HG03280 (cell line): ENCODE measurements around the gene CTNNA3.

Source experiments
- ATAC-seq: cut with Tn5 transposase; IDR thresholded peaks from one replicate; pipeline ENCODE4 v1.9.1; 2021; ENCODE audit warnings: mild to moderate bottlenecking, moderate library complexity; ENCODE audit not compliant: unreplicated experiment

Gene CTNNA3

DNA sequence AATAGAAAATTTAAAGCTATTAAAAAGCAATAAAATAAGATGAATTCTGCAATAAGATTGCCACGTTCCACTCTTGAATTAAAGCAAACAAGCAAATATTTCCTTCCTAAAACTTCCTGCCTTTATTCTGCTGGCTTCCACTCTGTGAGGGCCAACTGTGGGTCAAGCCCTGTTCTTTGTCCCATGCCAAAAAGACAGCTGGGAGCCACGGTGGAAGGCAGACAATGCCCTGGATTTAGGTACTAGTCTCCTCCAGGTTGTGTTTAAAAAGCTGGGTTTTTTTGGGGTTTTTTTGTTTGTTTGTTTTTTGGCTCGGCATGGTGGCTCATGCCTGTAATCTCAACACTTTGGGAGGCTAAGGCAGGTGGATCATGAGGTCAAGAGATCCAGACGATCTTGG lies 731.0 kb downstream of the CTNNA3 start:
- no peak for ATAC-seq

DNA sequence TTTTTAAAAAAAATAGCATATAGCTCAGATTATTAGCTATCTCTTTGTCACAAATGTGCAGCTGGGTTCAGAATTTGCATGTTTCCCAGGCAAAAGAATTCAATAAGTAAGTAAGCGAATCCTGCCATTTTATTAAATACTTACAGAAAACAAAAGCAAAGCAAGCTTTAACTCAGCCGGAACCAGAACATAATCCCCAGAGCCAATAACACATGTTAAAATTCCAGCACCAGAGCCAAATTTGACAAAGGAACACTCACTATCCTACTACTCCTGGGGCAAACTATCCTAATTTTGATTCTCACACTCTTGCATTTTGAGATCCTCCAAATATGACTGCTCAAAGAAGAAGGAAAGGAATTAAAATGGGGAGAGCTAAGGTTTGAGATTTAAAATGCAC lies 737.5 kb downstream of the CTNNA3 start:
- no peak for ATAC-seq

DNA sequence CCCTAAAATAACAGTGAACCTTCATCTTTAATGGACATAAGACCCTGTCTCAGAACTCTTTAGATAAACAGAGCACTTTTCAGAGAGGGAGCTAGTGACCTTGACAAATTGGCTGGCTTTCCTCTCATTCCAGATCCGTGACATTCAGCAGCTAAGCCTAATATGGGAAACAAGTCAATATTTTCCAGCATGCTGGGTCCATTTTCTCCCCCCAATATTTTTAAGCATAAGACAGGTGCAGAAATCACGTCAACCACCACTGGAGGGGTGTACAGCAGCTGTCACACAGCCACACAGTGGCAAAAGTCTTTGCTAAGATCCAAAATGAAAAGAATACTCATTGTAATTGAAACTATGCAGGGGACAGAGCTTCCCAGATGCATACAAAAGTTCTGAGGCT lies 744.1 kb downstream of the CTNNA3 start:
- ATAC-seq = no peak

DNA sequence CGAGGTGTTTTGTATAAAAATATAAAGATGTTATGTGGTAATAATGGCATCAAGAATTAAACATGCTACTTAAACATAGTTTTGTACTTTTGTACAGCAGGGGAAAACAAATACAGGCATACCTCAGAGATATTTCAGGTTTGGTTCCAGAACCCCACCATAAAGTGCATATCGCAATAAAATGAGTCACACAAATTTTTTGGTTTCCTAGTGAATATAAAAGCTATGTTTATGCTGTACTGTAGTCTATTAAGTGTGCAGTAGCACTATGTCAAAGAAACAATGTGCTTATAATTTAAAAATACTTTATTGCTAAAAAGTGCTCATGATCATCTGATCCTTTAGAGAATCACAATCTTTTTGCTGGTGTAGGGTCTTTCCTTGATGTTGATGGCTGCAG lies 752.4 kb downstream of the CTNNA3 start:
- no peak for ATAC-seq

DNA sequence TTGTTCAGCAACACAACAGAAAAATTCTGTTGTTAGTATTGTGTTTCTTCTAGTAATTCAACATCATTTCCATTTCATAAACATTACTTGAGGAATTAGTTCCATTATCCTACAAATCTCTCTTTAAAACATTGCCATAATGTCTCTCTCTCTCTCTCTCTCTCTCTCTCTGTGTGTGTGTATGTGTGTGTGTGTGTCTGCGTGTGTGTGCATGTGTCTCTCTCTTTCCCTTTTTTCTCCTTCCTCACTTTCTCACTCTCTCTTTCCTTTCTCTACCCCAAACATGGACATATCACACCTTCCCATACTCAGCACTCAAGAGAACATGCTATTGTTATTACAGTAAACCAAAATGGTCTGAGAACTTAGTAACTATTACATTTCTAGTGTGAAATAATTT lies 753.6 kb downstream of the CTNNA3 start:
- ATAC-seq = no peak

DNA sequence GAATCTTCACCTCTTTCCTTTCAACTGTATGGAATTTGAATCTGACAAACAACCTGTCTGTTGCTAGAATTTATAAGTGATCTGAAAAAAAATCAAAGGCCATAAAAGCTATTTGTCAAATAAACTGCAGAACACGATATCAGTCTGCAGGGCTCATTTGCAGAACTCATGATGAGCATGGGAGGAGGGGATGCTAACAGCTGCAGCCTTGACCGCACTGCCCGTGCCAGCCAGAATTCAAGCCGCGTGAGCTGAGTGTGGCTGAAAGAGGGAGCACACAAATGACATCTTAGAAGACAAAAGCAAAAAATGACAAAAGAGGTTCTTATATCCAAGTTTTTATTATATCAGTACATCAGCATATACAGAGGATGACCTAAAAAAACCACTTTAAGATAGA lies 754.5 kb downstream of the CTNNA3 start:
- no peak for ATAC-seq

DNA sequence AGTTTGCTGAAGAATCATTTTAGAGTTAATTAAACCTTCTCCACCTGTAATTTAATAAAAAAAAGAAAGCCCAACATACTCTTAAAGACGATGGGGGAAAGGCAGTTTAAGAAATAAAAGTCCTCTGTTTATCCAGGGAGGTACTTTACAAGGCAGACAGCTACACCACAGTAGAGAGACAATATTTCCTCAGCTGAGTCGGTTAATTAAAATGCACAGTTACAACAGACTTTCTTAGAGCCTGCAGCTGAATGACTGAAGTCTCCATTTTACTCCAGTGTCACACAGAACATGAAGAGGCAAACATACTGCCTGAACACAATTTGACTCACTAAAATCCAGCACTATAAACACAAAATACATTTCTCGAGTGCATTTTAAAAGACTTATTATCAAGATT lies 755.0 kb downstream of the CTNNA3 start:
- ATAC-seq = no peak

DNA sequence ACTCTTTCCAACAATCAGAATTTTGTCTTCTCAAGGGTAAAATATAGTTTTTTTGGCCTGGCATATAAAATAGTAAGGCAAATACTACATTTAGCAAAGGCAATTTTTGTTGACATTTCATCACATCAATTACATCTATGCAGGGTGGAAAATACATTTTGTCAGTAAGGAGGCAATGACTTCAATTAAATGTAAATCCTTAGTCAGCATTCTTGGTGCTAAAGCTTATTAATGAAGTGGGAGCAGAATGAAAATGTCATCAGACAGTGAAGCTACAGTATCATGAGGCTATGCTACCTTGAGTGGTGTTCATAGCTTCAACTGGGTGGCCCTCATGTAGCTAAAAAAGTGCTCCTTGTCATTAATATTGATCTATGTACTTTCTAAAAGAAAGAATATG lies 761.3 kb downstream of the CTNNA3 start:
- no peak for ATAC-seq

DNA sequence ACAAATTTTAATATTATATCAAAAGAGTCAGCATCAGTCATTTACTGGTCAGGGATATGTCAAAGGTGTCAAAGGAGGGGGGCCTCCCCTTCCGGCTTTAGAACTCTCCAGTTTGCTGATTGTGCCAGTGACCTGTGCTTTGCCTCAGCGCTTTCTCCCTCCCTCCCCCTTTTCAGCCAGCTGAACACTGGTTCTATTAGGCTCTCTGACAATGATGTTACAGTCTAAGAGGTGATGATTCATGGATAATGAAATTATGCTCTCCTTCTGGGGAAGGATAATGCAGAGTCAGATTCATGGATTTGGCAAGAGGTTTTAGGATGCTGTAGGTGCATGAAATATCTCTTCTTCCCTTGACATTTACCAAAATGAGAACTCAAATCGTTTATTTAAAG lies 764.0 kb downstream of the CTNNA3 start:
- ATAC-seq = no peak

DNA sequence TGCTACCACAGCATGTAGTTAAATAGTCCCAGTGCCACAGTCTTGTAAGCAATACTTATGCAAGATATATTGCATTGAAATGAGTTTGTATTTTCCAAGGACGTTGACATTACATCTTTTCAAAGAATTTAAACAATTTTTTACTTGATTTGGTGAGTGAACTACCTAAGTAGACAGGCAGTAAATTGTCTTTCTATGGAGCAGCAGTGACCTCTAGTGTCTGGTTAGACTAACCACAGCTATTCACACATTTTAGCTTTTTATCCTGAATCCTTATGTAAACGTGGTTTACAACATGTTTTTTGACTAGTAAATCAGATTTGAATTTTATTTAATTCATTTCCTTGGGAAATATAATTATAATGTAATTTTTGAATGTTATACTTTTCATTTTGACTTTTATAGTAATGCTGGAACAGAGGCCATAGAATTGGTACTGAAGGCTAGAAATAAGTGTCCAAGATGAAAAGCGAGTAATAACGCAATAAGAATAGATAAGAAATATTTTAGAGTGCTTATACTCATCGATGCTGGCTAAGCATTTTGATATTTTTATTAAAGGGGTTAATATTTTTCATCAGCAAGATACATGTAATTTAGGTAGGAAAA lies 764.6 kb downstream of the CTNNA3 start:
- ATAC-seq = peak; percentile 71

DNA sequence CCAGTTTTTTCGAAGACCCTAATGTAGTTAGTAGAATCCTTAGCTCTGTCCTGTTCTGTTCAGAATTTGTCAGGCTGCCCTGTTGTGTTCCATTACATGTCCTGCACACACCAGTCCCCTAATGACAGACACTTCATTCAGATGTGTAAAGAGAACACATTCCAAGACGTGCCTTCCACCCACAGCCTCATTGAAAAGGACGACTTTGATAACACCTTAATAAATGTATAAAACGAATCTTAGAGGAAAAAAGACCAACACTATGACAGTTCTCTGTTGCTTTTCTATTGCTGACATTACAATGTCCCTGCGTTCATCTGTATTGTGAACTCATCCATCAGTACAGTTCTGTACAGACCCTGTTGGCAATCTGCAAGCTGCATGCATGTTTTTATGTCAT lies 766.6 kb downstream of the CTNNA3 start:
- ATAC-seq = no peak

DNA sequence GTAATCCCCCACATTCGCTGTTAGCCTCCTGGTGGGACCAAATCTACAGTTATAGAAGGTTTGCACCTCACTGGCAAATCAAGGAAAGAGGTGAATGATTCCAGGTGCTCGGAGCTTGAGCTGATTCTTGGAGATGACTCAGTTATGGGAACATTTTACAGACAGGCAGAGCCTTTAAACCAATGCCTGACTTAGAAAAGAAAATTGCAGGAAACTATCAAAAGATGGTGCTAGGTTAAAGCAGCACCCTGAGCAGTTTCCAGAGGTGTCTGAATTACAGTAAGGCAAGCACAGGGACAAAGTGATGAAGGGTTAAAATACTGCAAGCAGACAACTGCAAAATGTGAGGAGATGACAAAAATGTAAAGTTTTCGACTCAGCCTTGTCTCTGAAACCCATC lies 767.2 kb downstream of the CTNNA3 start:
- ATAC-seq = no peak

DNA sequence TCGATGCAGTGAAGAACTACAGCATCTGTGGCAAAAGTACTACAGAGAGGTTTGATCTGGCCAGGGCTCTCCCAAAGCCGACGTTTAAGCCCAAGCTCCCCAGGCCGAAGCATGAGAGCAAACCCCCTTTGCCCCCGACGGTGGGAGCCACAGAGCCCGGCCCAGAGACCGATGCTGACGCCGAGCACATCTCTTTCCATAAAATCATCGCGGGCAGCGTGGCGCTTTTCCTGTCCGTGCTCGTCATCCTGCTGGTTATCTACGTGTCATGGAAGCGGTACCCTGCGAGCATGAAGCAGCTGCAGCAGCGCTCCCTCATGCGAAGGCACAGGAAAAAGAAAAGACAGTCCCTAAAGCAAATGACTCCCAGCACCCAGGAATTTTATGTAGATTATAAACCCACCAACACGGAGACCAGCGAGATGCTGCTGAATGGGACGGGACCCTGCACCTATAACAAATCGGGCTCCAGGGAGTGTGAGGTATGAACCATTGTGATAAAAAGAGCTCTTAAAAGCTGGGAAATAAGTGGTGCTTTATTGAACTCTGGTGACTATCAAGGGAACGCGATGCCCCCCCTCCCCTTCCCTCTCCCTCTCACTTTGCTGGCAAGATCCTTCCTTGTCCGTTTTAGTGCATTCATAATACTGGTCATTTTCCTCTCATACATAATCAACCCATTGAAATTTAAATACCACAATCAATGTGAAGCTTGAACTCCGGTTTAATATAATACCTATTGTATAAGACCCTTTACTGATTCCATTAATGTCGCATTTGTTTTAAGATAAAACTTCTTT lies 767.8 kb downstream of the CTNNA3 start:
- ATAC-seq = no peak

DNA sequence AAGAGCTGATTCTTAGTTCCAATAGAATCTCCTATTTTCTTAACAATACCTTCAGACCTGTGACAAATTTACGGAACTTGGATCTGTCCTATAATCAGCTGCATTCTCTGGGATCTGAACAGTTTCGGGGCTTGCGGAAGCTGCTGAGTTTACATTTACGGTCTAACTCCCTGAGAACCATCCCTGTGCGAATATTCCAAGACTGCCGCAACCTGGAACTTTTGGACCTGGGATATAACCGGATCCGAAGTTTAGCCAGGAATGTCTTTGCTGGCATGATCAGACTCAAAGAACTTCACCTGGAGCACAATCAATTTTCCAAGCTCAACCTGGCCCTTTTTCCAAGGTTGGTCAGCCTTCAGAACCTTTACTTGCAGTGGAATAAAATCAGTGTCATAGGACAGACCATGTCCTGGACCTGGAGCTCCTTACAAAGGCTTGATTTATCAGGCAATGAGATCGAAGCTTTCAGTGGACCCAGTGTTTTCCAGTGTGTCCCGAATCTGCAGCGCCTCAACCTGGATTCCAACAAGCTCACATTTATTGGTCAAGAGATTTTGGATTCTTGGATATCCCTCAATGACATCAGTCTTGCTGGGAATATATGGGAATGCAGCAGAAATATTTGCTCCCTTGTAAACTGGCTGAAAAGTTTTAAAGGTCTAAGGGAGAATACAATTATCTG lies 768.6 kb downstream of the CTNNA3 start:
- ATAC-seq = no peak

DNA sequence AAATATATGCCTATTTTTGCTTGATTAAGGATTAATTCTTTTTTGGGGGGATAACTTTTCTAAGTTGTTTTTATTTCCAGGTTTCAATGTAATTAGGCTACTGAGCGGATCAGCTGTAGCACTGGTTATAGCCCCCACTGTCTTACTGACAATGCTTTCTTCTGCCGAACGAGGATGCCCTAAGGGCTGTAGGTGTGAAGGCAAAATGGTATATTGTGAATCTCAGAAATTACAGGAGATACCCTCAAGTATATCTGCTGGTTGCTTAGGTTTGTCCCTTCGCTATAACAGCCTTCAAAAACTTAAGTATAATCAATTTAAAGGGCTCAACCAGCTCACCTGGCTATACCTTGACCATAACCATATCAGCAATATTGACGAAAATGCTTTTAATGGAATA lies 769.2 kb downstream of the CTNNA3 start:
- ATAC-seq = no peak

DNA sequence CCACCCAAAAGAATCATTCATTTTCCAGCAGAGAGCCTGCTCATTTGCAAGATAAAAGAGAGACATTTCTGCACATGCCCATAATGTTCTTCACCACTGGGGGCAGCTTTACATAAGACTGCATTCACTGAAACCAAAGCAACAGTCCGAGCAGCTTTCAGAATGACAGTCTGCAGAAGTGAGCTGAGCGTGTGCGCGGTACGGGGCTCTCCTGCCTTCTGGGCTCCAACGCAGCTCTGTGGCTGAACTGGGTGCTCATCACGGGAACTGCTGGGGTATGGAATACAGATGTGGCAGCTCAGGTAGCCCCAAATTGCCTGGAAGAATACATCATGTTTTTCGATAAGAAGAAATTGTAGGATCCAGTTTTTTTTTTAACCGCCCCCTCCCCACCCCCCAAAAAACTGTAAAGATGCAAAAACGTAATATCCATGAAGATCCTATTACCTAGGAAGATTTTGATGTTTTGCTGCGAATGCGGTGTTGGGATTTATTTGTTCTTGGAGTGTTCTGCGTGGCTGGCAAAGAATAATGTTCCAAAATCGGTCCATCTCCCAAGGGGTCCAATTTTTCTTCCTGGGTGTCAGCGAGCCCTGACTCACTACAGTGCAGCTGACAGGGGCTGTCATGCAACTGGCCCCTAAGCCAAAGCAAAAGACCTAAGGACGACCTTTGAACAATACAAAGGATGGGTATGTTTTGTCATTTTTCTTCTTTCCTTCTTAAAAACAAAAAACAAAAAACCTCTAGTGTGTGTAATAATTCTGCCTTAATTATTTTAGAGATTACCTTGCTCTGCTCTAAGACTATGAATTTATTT lies 769.9 kb downstream of the CTNNA3 start, which contains the start of gene LRRTM3:
Gene LRRTM3 (plus strand): TSS at position 141 of the 820 bp plus-strand sequence.
- ATAC-seq = peak; percentile 100

DNA sequence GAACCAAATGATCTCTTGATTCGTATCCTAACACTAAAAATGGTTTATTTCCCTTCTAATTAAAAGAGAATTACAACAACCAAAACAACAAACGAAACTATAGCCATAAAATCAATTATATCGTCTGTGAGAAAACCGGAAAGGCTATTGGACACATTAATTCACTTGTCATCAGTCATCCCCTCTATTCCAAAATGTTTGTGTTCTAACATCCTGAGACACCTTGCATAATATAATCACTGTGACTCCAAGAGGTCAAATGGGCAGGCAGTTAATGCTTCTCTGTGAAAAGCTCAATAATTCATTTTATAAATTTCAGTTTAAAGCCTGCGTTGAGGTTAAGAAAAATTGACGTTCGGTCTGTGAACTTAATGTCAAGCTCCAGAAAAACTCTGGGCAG lies 770.6 kb downstream of the CTNNA3 start:
- ATAC-seq = no peak

DNA sequence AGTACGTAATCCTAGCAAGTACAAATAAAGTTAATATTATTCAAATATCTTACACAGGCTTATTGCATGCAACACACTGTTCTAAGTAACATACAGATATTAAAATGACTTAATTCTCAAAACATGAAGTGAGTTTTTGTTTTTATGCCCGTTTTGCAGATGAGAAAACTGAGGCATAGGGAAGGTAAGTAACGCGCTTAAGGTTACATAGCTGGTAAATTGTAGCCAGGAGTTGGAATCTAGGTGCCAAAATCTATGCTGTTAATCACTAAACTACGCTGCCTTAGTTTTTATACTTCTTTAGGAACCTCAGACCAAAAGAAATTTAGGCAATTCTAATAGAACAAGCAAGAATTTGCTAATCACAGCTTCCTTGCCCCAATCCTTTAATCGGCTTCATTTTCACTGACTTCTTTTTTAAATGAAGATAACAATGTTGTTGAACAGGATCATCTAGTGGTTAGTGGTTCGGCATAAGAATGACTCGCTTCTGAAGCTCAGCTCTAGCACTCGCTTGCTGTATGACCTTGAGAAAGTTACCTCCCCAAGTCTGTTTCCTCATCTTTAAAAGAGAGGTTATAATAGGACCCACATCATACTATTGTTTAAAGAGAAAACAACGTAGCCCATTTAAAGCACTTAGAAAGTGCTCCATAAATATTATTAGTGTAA lies 771.2 kb downstream of the CTNNA3 start:
- no peak for ATAC-seq

DNA sequence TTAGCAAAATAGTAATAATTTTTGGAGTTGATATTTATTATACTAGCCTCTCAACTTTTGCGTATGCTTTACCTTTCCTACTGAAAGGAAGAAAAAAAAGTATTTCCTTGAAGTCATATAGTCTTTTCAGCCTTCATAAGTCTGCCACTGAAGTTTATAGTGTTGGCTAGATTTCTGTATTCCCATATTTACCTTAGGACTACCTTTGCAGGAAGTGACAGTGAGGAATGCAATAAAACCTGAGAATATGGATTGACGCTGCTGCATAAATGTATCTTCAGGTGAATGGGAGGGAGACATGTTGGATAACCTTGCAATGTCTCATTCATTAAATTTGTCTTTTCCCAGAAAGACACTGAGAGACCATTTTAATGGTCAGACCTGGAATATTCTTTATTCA lies 776.7 kb downstream of the CTNNA3 start:
- no peak for ATAC-seq

DNA sequence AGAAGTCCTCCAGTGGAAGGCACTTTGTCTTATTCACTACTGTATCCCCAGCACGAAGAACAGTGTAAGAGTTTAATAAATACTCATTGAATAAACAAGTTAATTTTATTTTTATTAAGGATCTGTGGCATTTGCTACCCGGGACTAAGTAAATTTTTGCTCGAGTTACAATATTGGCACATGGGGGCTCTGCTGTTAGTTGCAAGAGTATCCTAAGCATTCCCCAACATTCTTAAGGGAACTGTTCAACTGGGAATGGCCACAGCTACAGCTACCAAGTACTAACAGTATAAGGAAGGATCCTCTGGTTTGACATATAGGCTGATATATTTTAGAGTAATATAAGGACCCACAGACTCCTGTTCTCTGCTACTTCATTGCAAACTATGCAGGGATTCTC lies 778.9 kb downstream of the CTNNA3 start:
- ATAC-seq = no peak

DNA sequence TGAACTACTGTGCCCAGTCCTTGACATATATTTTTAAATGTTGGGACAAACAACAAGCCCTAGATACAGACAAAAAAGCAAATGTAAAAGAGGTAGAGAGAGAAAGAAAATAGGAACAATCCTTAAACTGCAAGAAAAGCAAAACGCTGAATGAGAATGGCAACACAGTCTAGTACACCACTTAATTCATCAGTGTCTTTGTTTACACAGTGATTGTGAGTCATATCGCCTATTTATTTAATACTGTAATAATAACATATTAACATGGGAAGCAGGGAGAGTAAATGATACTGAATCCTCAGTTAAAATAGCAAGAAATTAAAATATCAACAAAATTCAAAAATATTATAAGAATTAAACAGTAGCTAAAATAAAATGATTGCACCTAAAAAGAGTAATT lies 780.0 kb downstream of the CTNNA3 start:
- ATAC-seq = no peak
